Measurements from ENCODE around the gene BCL2L12.
"Not testable (repeated sequence)": the region's sequence is repeated elsewhere in the genome, so short reads cannot be mapped to it uniquely, and the experiment has no call there.

BCL2L12 gene

DNA sequence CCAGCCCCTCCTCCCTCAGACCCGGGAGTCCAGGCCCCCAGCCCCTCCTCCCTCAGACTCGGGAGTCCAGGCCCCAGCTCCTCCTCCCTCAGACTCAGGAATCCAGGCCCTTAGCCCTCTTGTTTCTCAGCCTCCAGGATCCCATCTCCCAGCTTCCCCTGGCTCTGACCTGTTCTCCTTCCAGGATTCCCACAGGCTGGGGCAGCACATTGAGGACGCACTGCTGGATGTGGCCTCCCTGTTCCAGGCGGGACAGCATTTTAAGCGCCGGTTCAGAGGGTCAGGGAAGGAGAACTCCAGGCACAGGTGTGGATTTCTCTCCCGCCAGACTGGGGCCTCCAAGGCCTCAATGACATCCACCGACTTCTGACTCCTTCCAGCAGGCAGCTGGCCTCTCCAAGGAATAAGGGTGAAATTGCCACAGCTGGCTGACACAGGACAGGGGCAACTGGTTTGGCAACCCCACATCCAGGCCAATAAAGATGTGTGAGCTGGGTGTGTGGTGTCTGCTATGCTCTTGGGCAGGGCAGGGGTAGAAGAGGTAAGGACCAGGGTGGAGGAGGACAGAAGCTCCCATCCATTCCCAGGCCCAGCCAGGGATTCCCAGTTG lies 47.6 kb downstream of the BCL2L12 start:
- H3K27me3 Mint-ChIP-seq (ENCODE audit: low read depth) = no peaks in the 10 kb centered on the region
- H3K4me1 Mint-ChIP-seq = peaks cover 17% of the 10 kb centered on the region
- no peak overlapping the region for H3K4me3 Mint-ChIP-seq
- H3K36me3 Mint-ChIP-seq (ENCODE audit: low read depth) = peaks cover 24% of the 10 kb centered on the region
- TF ChIP-seq CTCF (IDR thresholded peaks at IDR 0.05; ENCODE audit: unreplicated experiment in 3 of 3) = no peak
- H3K27ac Mint-ChIP-seq = peak overlapping the region in 2 of 3 experiments; percentile 26 to 49
- no peaks in the 10 kb centered on the region for H3K9me3 Mint-ChIP-seq

GRCh38 chr19:49716154-49716553 lies 50.4 kb downstream of the BCL2L12 start:
- TF ChIP-seq CTCF (IDR thresholded peaks at IDR 0.05; ENCODE audit: unreplicated experiment in 3 of 3) = no peak
- H3K27ac Mint-ChIP-seq = no peak overlapping the region
- H3K9me3 Mint-ChIP-seq = no peaks in the 10 kb centered on the region
- no peak overlapping the region for H3K4me3 Mint-ChIP-seq
- H3K36me3 Mint-ChIP-seq (ENCODE audit: low read depth) = peaks cover 8% of the 10 kb centered on the region
- peaks cover 27% of the 10 kb centered on the region for H3K4me1 Mint-ChIP-seq
- H3K27me3 Mint-ChIP-seq (ENCODE audit: low read depth) = no peaks in the 10 kb centered on the region

GRCh38 chr19:49718511-49718910 lies 52.8 kb downstream of the BCL2L12 start:
- Mint-ChIP-seq H3K36me3 (ENCODE audit: low read depth) (peaks cover 4% of the 10 kb centered on the region), H3K27ac (peak overlapping the region in 2 of 3 experiments; percentile 79 to 93), H3K4me1 (peaks cover 20% of the 10 kb centered on the region), H3K27me3 (ENCODE audit: low read depth) (no peaks in the 10 kb centered on the region), H3K4me3 (peak overlapping the region in 2 of 3 experiments; percentile 41 to 53), H3K9me3 (no peaks in the 10 kb centered on the region)
- TF ChIP-seq CTCF (IDR thresholded peaks at IDR 0.05; ENCODE audit: unreplicated experiment in 3 of 3) = no peak

GRCh38 chr19:49718991-49719390 lies 53.3 kb downstream of the BCL2L12 start:
- Mint-ChIP-seq H3K9me3 (no peaks in the 10 kb centered on the region), H3K36me3 (ENCODE audit: low read depth) (peaks cover 4% of the 10 kb centered on the region), H3K27ac (peak overlapping the region in 2 of 3 experiments; percentile 79 to 93), H3K27me3 (ENCODE audit: low read depth) (no peaks in the 10 kb centered on the region), H3K4me1 (peaks cover 16% of the 10 kb centered on the region), H3K4me3 (peak overlapping the region; percentile 27 to 63 (median 56))
- TF ChIP-seq CTCF (IDR thresholded peaks at IDR 0.05; ENCODE audit: unreplicated experiment in 3 of 3) = no peak

DNA sequence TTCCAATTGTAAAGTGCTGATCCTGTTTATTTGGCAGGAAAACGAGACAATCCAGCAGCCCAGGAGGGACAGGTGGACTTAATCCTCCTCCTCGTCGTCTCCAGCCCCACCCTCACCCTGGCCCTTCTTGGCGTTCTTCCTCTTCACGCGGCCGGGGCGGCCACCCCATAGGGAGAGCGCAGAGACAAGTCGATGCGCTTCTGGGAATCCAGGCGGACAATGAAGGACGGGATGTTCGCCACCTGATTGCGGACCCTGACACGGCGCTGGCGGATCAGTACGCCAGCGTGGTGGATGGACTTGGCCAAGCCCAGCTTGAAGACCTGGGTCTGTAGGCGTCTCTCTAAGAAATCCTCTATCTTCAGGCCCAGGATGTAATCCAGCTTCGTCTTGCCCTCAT lies 53.7 kb downstream of the BCL2L12 start:
- not testable (repeated sequence) for H3K9me3 Mint-ChIP-seq; H3K27me3 Mint-ChIP-seq (ENCODE audit: low read depth); H3K36me3 Mint-ChIP-seq (ENCODE audit: low read depth)
- H3K27ac Mint-ChIP-seq = peak overlapping the region in 2 of 3 experiments; percentile 79 to 93
- H3K4me3 Mint-ChIP-seq = peak overlapping the region in 1 of 3 experiments; percentile 63
- H3K4me1 Mint-ChIP-seq = peaks cover 16% of the 10 kb centered on the region

All from nephron (organoid).